Activated CD8-positive, alpha-beta T cell treated with anti-CD3 and anti-CD28 coated beads, Interleukin-2, amount 10 ng/mL, durations not matched to agents 7 days and 5 days (primary cell): ENCODE measurements around the gene NME8. TPM values are rescaled to one million over a fixed set of nuclear protein-coding genes. Genes with fewer than 3 reads are reported as not detected.
"Not testable (repeated sequence)": the region's sequence is repeated elsewhere in the genome, so short reads cannot be mapped to it uniquely, and the experiment has no call there.

Experiments
- ATAC-seq: fragments of 150-1000 bp; cut with Tn5 transposase; one replicate; pipeline ENCODE4 v1.10.0; 2021; ENCODE audit warnings: moderate library complexity
- CTCF ChIA-PET: fragments of 350-600 bp; sonication (Branson Sonifier 250); formaldehyde crosslinking; loops from one replicate; lab custom pipeline; 2021; ENCODE audit warnings: antibody characterized with exemption; lab: Charles Lee
- POLR2A ChIA-PET: fragments of 350-600 bp; sonication (Branson Sonifier 250); formaldehyde crosslinking; loops from one replicate; lab custom pipeline; 2021; ENCODE audit warnings: antibody characterized with exemption; lab: Charles Lee
- DNase-seq: peaks from one replicate; pipeline ENCODE4 v3.0.0-alpha.2; 2020
- H3K27ac Mint-ChIP-seq: one replicate; pipeline ENCODE4 v1.8.0; 2021; ENCODE audit warnings: mild to moderate bottlenecking, mixed read lengths
- H3K27me3 Mint-ChIP-seq: one replicate; pipeline ENCODE4 v1.8.0; 2021; ENCODE audit warnings: low read depth, mixed read lengths
- H3K36me3 Mint-ChIP-seq: one replicate; pipeline ENCODE4 v1.8.0; 2021; ENCODE audit warnings: low read depth, mixed read lengths
- H3K4me1 Mint-ChIP-seq: one replicate; pipeline ENCODE4 v1.8.0; 2021; ENCODE audit warnings: low read depth, mixed read lengths
- H3K4me3 Mint-ChIP-seq: one replicate; pipeline ENCODE4 v1.8.0; 2021; ENCODE audit warnings: mild to moderate bottlenecking, mixed read lengths
- H3K9me3 Mint-ChIP-seq: one replicate; pipeline ENCODE4 v1.8.0; 2022; ENCODE audit warnings: mixed read lengths; ENCODE audit not compliant: insufficient read depth
- total RNA-seq, 2 experiments: library from RNA; stranded (reverse); gene quantifications; one replicate each; pipeline ENCODE4 v1.2.3, GENCODE V29; 2021

Gene NME8
- total RNA-seq, result not detected

DNA sequence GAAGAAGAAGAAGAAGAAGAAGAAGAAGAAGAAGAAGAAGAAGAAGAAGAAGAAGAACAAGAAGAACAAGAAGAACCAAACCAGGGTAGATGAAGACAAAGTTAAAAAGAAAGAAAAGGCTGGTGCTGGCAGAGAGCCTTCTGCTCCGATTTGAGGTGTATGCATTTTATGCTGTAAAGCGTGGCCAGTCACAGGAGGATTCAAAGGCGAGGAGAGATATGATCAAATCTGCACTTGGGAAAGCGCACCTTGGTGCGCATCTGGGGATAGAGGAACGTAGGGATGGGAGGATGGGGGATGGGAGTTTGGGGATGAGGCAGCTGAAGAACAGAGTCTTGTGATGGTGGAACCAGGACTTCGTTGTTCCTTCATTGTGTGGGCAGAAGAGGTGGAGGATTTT lies at the start of gene NME8:
Gene NME8, plus strand, starts transcription at position 301 of the 400 bp plus-strand sequence. CDS start 1,670 bp downstream, outside the sequence.
- H3K27me3 Mint-ChIP-seq, result peaks cover 4% of the 10 kb centered on the region
- POLR2A ChIA-PET, result no interaction called here
- no peak within 1 kb of the TSS for H3K4me3 Mint-ChIP-seq
- DNase-seq (no peak), ATAC-seq (no peak)
- H3K4me1 Mint-ChIP-seq, result no peaks in the 10 kb centered on the region
- H3K9me3 Mint-ChIP-seq, result no peaks in the 10 kb centered on the region
- H3K27ac Mint-ChIP-seq, result no peak within 1 kb of the TSS
- CTCF ChIA-PET, result no interaction called here
- no peaks in the 10 kb centered on the region for H3K36me3 Mint-ChIP-seq

- DNase-seq (no peak), ATAC-seq (no peak)
- no peaks in the 10 kb centered on the region for H3K4me1 Mint-ChIP-seq
- no peaks in the 10 kb centered on the region for H3K36me3 Mint-ChIP-seq
- H3K4me3 Mint-ChIP-seq, result no peak overlapping the region
- H3K27ac Mint-ChIP-seq, result no peak overlapping the region
- CTCF ChIA-PET, result no interaction called here
- no peaks in the 10 kb centered on the region for H3K9me3 Mint-ChIP-seq
- POLR2A ChIA-PET, result no interaction called here
- H3K27me3 Mint-ChIP-seq, result peaks cover 22% of the 10 kb centered on the region
These were observed 42.2 kb upstream of the NME8 start for GRCh38 chr7:37806152-37806551.

DNA sequence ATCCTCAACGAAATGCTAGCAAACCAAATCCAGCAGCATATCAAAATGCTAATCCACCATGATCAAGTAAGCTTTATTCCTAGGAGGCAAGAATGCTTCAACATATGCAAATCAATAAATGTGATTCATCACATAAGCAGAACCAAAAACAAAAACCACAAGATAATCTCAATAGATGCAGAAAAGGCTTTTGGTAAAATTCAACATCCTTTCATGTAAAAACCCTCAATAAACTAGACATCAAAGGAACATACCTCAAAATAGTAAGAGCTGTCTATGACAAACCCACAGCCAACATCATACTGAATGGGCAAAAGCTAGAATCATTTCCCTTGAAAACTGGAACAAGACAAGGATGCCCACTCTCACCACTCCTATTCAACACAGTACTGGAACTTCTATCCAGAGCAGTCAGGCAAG lies 36.2 kb upstream of the NME8 start:
- H3K9me3 Mint-ChIP-seq, H3K27ac Mint-ChIP-seq, H3K36me3 Mint-ChIP-seq, CTCF ChIA-PET, H3K4me3 Mint-ChIP-seq, DNase-seq, ATAC-seq, POLR2A ChIA-PET: not testable (repeated sequence)
- Mint-ChIP-seq H3K27me3 (peaks cover 23% of the 10 kb centered on the region), H3K4me1 (peaks cover 22% of the 10 kb centered on the region)

GRCh38 chr7:37815671-37816371 lies 32.6 kb upstream of the NME8 start:
- no peak for ATAC-seq
- ChIA-PET CTCF (no interaction called here), POLR2A (no interaction called here)
- peaks cover 33% of the 10 kb centered on the region for H3K27me3 Mint-ChIP-seq
- no peak for DNase-seq
- H3K4me1 Mint-ChIP-seq, result peaks cover 22% of the 10 kb centered on the region
- H3K36me3 Mint-ChIP-seq, result no peaks in the 10 kb centered on the region
- no peaks in the 10 kb centered on the region for H3K9me3 Mint-ChIP-seq
- no peak overlapping the region for H3K27ac Mint-ChIP-seq
- H3K4me3 Mint-ChIP-seq, result no peak overlapping the region

DNA sequence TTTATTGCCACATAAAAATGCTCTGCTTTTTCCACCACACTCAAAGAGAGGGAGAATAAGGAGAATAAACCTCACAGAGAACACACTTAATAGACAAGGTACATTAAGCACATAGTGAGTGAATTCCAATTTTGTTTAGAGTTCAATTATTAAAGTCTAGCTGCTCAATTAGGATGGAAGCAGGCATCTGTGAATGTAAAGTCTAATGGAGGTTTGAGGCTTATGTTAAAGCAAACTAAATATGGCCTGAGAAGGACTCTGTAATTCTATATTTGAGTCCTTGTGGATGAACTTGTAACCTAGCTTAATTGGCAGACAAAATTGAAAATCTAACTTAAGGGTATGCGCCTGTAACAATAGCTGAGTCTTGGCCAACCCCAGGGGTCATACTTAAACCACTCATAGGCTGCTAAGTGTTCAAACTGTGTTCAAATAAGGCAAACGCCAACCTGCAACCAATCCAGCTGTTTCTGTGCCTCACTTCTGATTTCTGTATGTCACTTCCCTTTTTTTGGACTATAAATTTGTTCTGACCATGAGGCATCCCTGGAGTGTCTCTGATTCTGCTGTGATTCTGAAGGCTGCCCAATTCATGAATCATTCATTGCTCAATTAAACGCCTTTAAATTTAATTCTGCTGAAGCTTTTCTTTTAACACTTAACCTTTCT lies 31.3 kb upstream of the NME8 start:
- peaks cover 33% of the 10 kb centered on the region for H3K27me3 Mint-ChIP-seq
- H3K36me3 Mint-ChIP-seq, result no peaks in the 10 kb centered on the region
- ChIA-PET POLR2A (no interaction called here), CTCF (no interaction called here)
- H3K4me1 Mint-ChIP-seq, result peaks cover 15% of the 10 kb centered on the region
- DNase-seq (no peak), ATAC-seq (no peak)
- no peak overlapping the region for H3K27ac Mint-ChIP-seq
- no peak overlapping the region for H3K4me3 Mint-ChIP-seq
- no peaks in the 10 kb centered on the region for H3K9me3 Mint-ChIP-seq

DNA sequence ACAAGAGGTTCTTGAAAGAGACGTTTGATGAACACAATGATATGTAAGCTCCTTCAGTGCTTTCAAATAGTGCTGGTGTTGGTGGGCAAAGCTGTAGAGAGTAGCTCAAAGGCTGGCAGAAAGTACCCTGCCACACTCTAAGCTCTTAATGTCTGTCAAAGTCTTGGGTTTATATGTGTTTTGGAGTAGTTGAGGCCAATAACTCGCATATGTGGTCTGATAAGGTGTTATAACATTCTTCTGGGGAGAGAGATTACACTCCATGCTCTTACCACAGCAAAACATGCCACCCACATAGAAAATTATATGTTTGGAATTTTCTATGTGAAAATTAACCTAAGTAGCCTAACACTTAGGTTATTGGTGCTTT lies 30.8 kb upstream of the NME8 start:
- ChIA-PET POLR2A (no interaction called here), CTCF (no interaction called here)
- Mint-ChIP-seq H3K27ac (no peak overlapping the region), H3K9me3 (no peaks in the 10 kb centered on the region), H3K36me3 (peaks cover 3% of the 10 kb centered on the region), H3K4me3 (no peak overlapping the region), H3K27me3 (peaks cover 33% of the 10 kb centered on the region), H3K4me1 (peaks cover 10% of the 10 kb centered on the region)
- ATAC-seq (no peak), DNase-seq (no peak)

DNA sequence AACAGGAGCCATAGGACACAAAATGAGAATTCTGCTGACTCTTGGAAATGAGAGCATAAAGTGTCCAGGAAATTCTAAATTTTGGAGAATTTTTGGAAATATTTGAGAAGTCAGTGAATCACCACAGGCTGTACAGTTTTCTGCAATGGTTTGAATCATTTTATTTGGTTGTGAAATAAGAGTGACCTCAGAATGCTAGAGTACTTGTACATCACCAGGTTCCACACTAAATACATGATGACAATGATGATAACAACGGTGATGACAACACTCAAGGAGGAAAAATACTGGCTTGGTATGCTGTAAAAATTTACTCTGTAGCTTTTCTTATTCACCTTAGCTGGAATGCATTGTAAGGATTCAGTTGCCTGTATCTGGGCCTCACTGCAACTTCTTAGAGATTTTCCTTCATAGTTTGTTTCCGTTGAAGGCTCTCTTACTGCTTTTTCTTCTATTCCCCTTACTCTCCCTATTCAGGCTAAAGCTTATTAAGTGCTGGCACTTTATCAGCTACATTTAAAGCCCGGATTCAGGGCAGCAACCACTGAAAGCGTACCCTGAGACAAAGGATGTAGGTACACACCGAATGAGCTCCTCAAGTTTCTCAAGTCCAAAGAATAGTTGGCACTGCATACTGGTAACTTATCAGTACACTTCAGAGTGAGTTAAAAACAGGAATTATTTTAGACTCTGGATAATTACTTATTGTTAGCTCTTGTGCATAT lies 30.2 kb upstream of the NME8 start:
- ChIA-PET POLR2A (no interaction called here), CTCF (interaction anchor here (0.8 kb wide), 1 partner anchor 16 kb away, joined by 3 read pairs; no protein-coding TSS in a partner anchor)
- H3K4me1 Mint-ChIP-seq, result peaks cover 9% of the 10 kb centered on the region
- no peak for DNase-seq
- peaks cover 37% of the 10 kb centered on the region for H3K27me3 Mint-ChIP-seq
- no peak for ATAC-seq
- H3K27ac Mint-ChIP-seq, result no peak overlapping the region
- peaks cover 3% of the 10 kb centered on the region for H3K36me3 Mint-ChIP-seq
- H3K9me3 Mint-ChIP-seq, result no peaks in the 10 kb centered on the region
- H3K4me3 Mint-ChIP-seq, result no peak overlapping the region

- ChIA-PET POLR2A (no interaction called here), CTCF (no interaction called here)
- H3K9me3 Mint-ChIP-seq, result no peaks in the 10 kb centered on the region
- H3K27ac Mint-ChIP-seq, result no peak overlapping the region
- no peak overlapping the region for H3K4me3 Mint-ChIP-seq
- ATAC-seq, result no peak
- peaks cover 41% of the 10 kb centered on the region for H3K27me3 Mint-ChIP-seq
- no peak for DNase-seq
- peaks cover 24% of the 10 kb centered on the region for H3K4me1 Mint-ChIP-seq
- H3K36me3 Mint-ChIP-seq, result peaks cover 3% of the 10 kb centered on the region
These were observed 27.5 kb upstream of the NME8 start for GRCh38 chr7:37820708-37821468.

DNA sequence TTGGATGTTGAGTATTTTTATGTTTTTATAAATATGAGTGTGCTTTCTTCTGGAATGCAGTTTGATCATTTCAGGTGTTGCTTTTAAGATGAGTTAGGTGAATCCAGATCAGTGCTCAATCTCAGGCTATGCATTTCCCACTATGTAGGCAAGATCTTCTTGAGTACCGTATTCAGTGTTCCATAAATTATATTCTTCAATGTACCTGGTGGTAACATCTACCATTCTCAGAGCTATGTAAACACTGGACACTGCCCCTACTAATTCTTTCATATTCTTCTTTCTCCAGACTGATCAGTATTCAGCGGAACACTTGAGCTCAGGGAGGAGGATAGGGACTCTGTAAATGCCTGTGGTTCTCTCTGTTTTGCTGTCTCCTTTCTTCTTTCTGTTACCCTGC lies 25.5 kb upstream of the NME8 start:
- Mint-ChIP-seq H3K4me1 (peaks cover 22% of the 10 kb centered on the region), H3K27me3 (peaks cover 42% of the 10 kb centered on the region), H3K4me3 (no peak overlapping the region), H3K36me3 (peaks cover 3% of the 10 kb centered on the region), H3K27ac (no peak overlapping the region), H3K9me3 (no peaks in the 10 kb centered on the region)
- POLR2A ChIA-PET, result no interaction called here
- no peak for ATAC-seq
- no peak for DNase-seq
- CTCF ChIA-PET, result no interaction called here

GRCh38 chr7:37823557-37823956 lies 24.8 kb upstream of the NME8 start:
- ChIA-PET CTCF (no interaction called here), POLR2A (no interaction called here)
- DNase-seq (no peak), ATAC-seq (no peak)
- Mint-ChIP-seq H3K4me1 (peaks cover 22% of the 10 kb centered on the region), H3K36me3 (peaks cover 3% of the 10 kb centered on the region), H3K27me3 (peaks cover 38% of the 10 kb centered on the region), H3K27ac (no peak overlapping the region), H3K9me3 (no peaks in the 10 kb centered on the region), H3K4me3 (no peak overlapping the region)

DNA sequence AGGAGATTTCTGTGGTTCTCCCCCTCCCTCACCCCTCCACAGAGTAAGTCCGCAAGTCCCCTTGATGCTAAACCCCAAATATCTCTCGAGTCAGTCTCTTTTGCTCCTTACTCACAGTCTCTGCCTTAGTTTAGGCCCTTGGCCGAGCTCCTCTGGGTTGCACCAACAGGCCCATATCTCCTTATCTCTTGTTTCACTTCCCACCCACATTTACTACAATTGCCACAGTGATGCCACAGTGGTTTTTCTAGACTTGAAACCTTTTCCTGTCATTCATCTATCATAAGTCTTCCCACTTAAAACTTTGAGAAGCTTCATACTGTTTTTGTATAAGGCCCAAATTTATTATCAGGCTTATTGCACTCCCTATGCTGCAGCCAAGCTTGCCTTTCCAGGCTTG lies 23.4 kb upstream of the NME8 start:
- Mint-ChIP-seq H3K27me3 (peaks cover 41% of the 10 kb centered on the region), H3K27ac (peak overlapping the region; percentile 43), H3K36me3 (peaks cover 3% of the 10 kb centered on the region), H3K9me3 (no peaks in the 10 kb centered on the region), H3K4me1 (peaks cover 22% of the 10 kb centered on the region), H3K4me3 (no peak overlapping the region)
- ChIA-PET CTCF (no interaction called here), POLR2A (interaction anchor here (0.6 kb wide), 1 partner anchor 63 kb away, joined by 3 read pairs; no protein-coding TSS in a partner anchor)
- ATAC-seq (peak; percentile 83), DNase-seq (peak; percentile 41)
